HG02759 (cell line): Measurements from ENCODE around the gene ASCL4.

Experiments used
- ATAC-seq: cut with Tn5 transposase; IDR thresholded peaks from one replicate; pipeline ENCODE4 v1.9.1; 2021; ENCODE audit warnings: mild to moderate bottlenecking, moderate library complexity; ENCODE audit not compliant: unreplicated experiment

The ASCL4 gene

DNA sequence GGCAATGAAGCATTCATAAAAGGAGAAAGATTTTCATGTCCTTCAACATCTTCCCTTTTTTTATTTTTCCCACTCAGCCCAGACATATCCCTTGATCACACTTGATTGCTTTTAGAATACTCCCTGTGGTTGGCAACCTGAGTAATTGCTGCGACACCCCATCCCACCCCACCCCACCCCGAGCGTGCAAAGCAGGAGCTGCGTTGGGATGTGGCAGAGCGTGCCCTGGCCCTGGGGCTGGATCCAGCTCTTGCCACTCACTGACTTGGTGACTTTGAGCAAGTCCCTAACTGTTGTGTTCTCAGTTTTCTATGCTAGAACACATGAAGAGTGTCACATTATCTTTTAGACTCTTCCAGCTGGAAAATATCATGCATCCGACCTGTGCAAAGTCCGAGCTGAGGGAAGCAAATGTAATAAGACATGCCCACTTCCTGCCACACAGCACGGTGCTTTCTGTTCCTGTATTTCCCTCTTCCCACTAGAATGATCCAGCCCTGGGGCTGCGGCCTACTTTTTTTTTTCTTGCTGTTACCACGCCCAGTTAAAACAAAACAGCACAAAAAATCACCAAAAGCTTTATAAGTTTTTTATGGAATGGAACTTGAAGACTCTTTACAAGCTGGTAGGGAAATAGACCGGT lies 4.0 kb downstream of the ASCL4 start:
- no peak for ATAC-seq

DNA sequence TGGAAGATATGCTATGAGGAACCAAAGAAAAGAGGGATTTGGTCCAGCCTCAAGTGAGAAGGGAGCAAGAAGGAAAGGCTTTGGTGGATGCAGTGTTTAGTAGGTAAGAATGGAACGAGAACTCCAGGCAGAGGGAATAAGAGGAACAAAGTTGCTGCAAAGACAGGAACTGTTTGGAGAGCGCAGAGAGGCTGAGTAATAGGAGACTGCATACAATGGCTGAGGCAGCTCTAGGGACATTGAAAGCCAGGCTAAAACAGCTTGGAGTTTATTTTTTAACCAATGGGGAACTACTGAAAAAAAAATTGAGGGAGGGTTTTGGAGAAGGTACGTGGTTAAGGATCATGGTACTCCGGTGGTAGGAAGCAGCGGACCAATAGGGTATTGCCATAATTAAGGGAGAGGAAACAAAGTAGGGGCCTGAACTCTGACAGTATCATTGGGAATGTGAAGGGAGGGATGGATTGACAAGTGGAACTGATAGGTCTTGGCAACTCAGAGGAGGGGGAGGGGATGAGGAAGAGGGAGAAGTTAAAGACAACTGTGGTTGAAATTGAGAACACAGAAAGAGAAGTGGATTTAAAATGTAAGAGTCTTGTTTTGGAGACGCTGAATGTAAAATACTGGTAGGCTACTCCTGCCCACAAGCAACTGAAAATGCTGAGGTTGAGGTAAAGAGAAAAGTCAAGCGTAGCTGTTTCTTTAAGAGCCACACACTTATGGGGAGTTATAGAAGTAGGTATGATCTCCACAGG lies 4.8 kb downstream of the ASCL4 start:
- ATAC-seq: peak; percentile 70

DNA sequence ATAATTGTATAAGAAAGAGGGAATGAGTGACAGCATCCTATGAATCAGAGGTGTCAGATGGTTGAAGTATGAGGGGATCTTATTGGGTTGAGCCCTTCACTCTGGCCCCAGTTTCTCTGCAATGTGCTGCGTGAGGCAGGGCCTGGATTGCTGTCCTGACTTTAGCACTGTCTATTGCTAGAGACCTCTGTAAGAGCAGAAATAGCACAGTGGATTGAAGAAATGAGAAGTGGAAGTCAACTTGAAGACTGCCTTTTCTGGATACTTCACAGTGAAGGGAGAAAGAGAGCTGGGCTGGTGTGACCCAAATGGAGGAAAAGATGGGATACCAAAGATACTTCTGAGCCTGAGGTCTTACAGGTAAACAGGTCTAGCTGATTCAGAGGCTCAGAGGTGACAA lies 5.8 kb downstream of the ASCL4 start:
- no peak for ATAC-seq

DNA sequence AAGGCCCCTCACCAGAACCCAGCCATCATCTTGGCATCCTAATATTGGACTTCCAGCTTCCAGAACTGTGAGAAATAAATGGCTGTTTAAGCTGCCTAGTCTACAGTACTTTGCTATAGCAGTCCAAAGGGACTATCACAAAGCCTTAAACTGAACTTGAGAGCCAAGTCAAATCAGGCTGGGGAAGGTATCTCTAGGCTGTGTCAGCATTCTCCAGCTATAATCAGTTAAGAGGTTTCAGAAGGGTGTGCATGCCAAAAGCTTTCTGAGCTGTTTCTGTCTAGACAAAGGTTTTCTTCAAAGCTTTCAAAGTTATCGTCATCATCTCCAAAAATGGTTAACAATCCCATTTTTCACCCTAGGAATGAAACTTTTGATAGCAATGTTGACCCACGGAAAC lies 7.6 kb downstream of the ASCL4 start:
- ATAC-seq: no peak

DNA sequence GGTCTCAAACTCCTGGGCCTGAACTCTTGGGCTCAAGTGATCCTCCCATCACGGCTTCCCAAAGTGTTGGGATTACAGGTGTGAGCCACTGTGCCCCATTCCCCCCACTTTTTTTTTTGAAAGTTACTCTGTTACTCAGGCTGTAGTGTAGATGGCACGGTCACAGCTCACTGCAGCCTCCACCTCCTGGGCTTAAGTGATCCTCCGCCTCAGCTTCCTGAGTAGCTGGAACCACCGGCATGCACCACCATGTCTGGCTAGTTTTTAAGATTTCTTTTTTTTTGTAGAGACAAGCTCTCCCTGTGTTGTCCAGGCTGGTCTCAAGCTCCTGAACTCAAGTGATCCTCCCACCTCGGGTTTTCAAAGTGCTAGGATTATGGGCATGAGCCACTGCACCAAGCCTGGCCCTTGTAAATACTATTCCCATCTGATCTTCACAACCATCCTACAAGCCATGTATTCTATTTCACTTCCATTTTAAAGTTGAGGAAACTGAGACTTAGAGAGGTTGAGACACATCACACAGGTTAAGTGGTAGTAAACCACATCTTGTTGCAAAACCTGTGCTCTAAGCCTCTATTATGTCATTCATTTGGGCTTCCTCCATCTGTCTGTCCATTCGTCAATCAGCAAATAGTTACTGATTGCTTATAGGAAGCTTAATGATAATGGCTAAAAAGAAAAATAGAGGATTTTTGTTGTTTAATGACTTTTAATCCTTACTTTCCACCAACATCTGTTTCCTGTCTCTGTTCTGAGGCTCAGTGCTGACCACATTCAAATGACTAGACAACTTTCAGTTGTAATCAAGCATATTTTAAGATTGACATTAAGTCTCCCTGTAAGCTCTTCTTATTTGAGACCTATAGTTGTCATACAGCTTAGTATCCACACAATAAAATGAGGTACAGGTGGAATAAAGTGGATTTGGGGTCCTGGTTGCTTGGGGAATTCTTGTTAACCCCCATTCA lies 9.2 kb downstream of the ASCL4 start:
- no peak for ATAC-seq

DNA sequence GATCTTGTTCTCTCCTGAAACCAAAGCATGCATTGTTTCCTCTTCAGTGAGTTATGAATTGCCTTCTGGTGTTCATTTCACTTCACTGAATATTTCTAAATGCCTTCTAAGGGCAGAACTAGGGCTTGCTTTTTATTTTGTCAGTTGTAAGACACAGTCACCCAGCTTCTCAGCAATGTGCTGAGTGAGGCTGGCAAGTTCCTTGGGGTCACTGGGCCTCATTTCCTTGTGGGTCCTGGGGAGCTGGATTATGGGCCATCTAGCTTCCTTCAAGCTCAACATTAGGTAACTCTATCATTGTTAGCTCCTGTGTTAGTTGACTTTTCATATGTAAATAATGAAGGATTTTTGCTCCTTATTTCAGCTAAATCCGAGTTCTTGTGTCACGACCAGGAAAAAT lies 13.8 kb downstream of the ASCL4 start:
- ATAC-seq: no peak

DNA sequence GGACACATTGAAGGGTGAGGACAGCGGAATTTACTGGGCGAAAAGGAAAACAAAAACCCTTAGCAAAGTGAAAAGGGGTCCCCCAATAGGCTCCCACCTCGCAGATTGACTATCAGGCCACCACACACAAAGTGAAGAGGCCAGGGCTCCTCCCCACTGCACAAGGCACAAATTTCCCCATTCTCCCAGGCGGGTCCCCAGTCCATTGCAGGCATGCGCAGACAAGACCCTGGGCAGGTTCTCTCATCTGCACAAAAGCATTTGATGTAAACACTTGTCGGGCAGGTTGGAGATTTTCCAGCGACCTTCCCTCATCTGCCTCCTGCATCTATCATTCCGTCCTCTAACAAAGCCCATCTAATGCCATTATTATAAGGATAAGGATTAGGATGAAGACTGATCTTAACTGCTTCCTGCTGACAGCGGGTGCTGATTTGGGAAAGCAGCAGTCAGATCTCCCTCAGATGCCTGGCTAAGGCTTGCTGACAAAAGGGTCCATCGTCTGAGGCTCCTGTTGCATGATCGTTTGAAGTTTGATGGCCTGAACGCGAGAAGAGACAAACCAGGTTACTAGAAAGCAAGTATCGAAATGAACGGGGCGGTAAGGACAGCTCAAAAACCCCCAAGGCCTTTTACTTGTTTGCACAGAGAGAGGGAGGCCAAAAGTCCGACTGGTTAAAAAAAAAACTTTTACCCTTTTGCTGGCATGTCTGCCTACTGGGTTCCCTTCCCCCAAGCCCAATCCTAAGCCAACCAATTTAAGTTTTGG lies 14.4 kb downstream of the ASCL4 start:
- no peak for ATAC-seq

DNA sequence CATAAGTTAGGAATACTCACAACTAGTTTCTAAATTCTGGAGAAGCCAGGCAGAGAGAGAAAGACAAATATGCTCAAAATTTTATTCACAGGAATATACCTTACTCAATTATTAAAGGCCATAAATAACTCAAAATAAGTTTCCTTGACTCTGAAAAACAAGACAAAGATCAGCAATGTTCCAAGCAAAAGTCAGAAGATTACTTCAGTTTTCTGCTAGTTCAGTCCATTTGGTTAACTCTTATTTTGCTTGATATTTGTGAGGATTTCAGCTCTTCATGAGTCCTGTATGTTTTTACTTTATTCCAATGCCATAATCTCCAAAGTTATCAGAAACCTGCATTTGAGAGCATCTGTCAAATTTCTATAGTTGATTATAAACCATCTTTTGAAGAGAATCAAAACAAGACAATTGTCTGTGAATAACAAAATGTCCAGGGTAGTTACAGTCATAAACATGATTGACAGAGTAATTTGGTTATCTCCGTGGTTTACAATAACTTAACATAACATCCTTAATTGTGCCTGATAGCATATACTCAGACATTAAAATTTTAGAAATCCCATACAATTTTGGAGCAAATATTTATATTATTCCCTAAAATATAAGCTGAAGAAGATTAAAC lies 17.1 kb downstream of the ASCL4 start:
- no peak for ATAC-seq

- ATAC-seq: no peak
Measured at GRCh38 chr12:107794451-107794850, 19.9 kb downstream of the ASCL4 start.

- ATAC-seq: no peak
Measured at GRCh38 chr12:107798580-107798979, 24.1 kb downstream of the ASCL4 start.

- ATAC-seq: no peak
Measured at GRCh38 chr12:107801150-107801549, 26.6 kb downstream of the ASCL4 start.

GRCh38 chr12:107803092-107803491 lies 28.6 kb downstream of the ASCL4 start:
- no peak for ATAC-seq

GRCh38 chr12:107805488-107806180 lies 31.1 kb downstream of the ASCL4 start:
- ATAC-seq: no peak

- ATAC-seq: no peak
Measured at GRCh38 chr12:107807471-107808150, 33.1 kb downstream of the ASCL4 start.

DNA sequence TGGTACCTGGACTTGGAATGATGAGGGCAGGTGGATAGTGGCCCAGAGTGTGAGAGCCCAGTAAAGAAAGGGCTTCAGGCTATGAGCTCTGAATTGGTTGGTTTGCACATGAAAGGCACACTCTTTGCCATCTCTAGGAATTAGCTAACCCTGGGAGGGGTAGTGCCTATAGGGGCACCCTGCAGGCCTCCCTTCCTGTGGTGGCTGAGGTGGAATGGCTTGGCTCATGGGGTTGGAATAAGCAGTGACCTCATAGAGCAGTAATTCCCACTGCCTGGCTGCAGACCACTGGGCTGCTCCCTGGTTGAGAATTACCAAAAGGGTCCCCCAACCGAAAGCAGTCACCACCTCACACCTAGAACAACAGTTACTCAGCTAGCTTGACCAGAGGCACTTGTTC lies 42.7 kb downstream of the ASCL4 start:
- ATAC-seq: no peak

- no peak for ATAC-seq
Measured at GRCh38 chr12:107818984-107819383, 44.5 kb downstream of the ASCL4 start.

- ATAC-seq: no peak
Measured at GRCh38 chr12:107822356-107822755, 47.9 kb downstream of the ASCL4 start.
